Transverse colon (tissue), 3 donors: ENCODE data around the gene WIPF3.

Experiments
- EP300 ChIP-seq: sonication (generic); formaldehyde crosslinking; IDR thresholded peaks from one replicate; pipeline ENCODE4 v1.6.1; 2017; ENCODE audit warnings: antibody characterized with exemption, low read depth
- POLR2A ChIP-seq: fragments of 450-650 bp; IDR thresholded peaks from one replicate; pipeline ENCODE4 v1.6.1; 2016; ENCODE audit warnings: antibody characterized with exemption, mild to moderate bottlenecking, moderate library complexity
- TF ChIP-seq, protein P1 (sequence below), 5 experiments: fragments of 200-600 bp in 3 of 5; fragments of 450-650 bp in 2 of 5; sonication (generic) in 3 of 5; IDR thresholded peaks; 1 replicate in 2 of 5; 2 replicates in 3 of 5; pipeline ENCODE4 v1.5.1; 2016 to 2017; ENCODE audit warnings: antibody characterized with exemption in 5 of 5, inconsistent platforms in 3 of 5, mild to moderate bottlenecking in 2 of 5, moderate library complexity in 1 of 5

DNA sequence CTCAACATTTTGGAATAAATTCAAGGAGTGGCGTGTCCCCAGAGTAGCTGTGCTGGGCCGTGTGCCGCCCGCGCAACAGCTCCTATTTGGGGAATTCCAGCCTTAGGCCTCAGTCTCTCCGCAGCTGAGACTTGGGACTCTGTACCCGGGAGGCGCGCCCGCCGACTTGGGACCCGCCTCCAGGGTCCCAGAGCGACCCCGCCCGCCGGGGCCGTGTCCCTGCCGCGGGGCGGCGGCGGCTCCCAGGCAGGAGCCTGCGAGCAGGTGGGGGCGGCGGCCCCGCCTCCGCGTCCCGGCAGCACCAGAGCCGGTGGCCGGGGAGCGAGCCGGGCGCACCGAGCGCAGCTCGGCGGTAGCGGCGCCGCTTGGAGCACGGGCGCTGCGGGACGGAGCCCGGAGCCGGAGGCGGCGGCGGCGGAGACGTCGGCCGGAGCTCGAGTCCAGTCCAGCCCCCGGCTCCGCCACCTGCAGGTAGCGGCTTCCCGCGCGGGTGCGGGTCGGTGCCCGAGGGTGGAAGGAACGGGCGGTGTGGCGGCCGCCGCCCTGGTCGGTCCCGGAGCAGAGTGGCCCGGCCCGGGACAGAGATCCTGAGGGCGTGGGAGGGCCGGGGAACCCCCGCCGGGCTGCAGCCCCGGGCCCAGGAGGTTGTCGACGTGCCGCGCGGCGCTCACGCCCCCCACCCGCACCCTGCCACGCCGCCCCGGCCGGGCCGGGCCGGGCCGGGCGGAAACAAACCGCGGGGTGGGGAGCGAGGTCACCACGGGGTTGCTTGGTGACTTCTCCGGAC, at the start of gene WIPF3:
- TF ChIP-seq, protein P1, sequence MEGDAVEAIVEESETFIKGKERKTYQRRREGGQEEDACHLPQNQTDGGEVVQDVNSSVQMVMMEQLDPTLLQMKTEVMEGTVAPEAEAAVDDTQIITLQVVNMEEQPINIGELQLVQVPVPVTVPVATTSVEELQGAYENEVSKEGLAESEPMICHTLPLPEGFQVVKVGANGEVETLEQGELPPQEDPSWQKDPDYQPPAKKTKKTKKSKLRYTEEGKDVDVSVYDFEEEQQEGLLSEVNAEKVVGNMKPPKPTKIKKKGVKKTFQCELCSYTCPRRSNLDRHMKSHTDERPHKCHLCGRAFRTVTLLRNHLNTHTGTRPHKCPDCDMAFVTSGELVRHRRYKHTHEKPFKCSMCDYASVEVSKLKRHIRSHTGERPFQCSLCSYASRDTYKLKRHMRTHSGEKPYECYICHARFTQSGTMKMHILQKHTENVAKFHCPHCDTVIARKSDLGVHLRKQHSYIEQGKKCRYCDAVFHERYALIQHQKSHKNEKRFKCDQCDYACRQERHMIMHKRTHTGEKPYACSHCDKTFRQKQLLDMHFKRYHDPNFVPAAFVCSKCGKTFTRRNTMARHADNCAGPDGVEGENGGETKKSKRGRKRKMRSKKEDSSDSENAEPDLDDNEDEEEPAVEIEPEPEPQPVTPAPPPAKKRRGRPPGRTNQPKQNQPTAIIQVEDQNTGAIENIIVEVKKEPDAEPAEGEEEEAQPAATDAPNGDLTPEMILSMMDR (IDR thresholded peaks at IDR 0.05), result no peak
- no peak for TF ChIP-seq POLR2A
- no peak for TF ChIP-seq EP300
